Subcutaneous adipose tissue (tissue), 4 donors: ENCODE data around the gene PITPNC1. TPM values are rescaled to one million over a fixed set of nuclear protein-coding genes. Genes with fewer than 3 reads are reported as not detected.

Source experiments
- CTCF ChIP-seq: fragments of 450-650 bp; IDR thresholded peaks from one replicate; pipeline ENCODE4 v1.5.1; 2016; ENCODE audit warnings: low read depth, mild to moderate bottlenecking, control low read depth, antibody characterized with exemption, moderate library complexity
- total RNA-seq, 4 donors: library from RNA; depleted of rRNA; stranded (reverse); fragments of >200 nt; gene quantifications; one replicate each; pipeline ENCODE4 v1.1.0, GENCODE V29; 2016

Gene PITPNC1
- total RNA-seq, result 10 to 100 TPM; 12.1 to 26.8 (median 18.2) TPM

GRCh38 chr17:67376737-67377487, at the start of gene PITPNC1:
PITPNC1 (plus strand) TSS chr17:67377281.
- no peak for TF ChIP-seq CTCF

- TF ChIP-seq CTCF, result no peak
These were observed 49.1 kb upstream of the PITPNC1 start for GRCh38 chr17:67328026-67328425.

- no peak for TF ChIP-seq CTCF
These were observed 41.7 kb upstream of the PITPNC1 start for GRCh38 chr17:67335245-67335835.

- no peak for TF ChIP-seq CTCF
These were observed 40.2 kb upstream of the PITPNC1 start for GRCh38 chr17:67336859-67337258.

GRCh38 chr17:67343237-67343636, 33.8 kb upstream of the PITPNC1 start:
- TF ChIP-seq CTCF, result no peak

GRCh38 chr17:67347826-67348225, 29.3 kb upstream of the PITPNC1 start:
- no peak for TF ChIP-seq CTCF

GRCh38 chr17:67349420-67349819, 27.7 kb upstream of the PITPNC1 start:
- TF ChIP-seq CTCF, result no peak
